Keratinocyte (primary cell): Measurements from ENCODE around the gene MORC4. TPM values are rescaled to one million over a fixed set of nuclear protein-coding genes. Genes with fewer than 3 reads are reported as not detected.

Experiments used
- DNase-seq: peaks from one replicate; pipeline ENCODE4 v3.0.0-alpha.2; 2011; ENCODE audit warnings: low read depth, missing footprints, low spot score
- FAIRE-seq: peaks from 2 replicates; lab custom pipeline; 2011; peaks lifted over from hg19 to GRCh38; lab: Jason Lieb, UNC
- H2AFZ ChIP-seq: 2 replicates; pipeline ENCODE4 v1.6.0; 2012; ENCODE audit warnings: low read length, control low read depth, inconsistent platforms; ENCODE audit not compliant: control insufficient read depth
- H3K27ac ChIP-seq: 2 replicates; pipeline ENCODE4 v1.5.1; 2011; ENCODE audit warnings: low read length; ENCODE audit not compliant: control insufficient read depth, insufficient read depth
- H3K27me3 ChIP-seq: 3 replicates; pipeline ENCODE4 v1.6.0; 2011; ENCODE audit warnings: low read length; ENCODE audit not compliant: control insufficient read depth, insufficient read depth; ENCODE audit errors: extremely low read depth
- H3K36me3 ChIP-seq, 2 experiments: 2 replicates in 1 of 2; 3 replicates in 1 of 2; pipeline ENCODE4 v1.5.1; 2011; ENCODE audit warnings: low read length in 2 of 2, mild to moderate bottlenecking in 1 of 2; ENCODE audit not compliant: control insufficient read depth in 2 of 2, insufficient read depth in 2 of 2; ENCODE audit errors: extremely low read depth in 1 of 2
- H3K4me1 ChIP-seq: 3 replicates; pipeline ENCODE4 v1.5.1; 2011; ENCODE audit warnings: low read length; ENCODE audit not compliant: control insufficient read depth, insufficient read depth; ENCODE audit errors: extremely low read depth
- H3K4me2 ChIP-seq: 3 replicates; pipeline ENCODE4 v1.6.0; 2011; ENCODE audit warnings: low read depth, low read length; ENCODE audit not compliant: control insufficient read depth, insufficient read depth; ENCODE audit errors: extremely low read depth
- H3K4me3 ChIP-seq, 3 experiments: fragments of 200-600 bp in 1 of 3; sonication (generic) in 1 of 3; 2 replicates in 2 of 3; 3 replicates in 1 of 3; pipeline ENCODE4 v1.5.1; 2011 to 2016; ENCODE audit warnings: low read length in 3 of 3, mild to moderate bottlenecking in 3 of 3, control low read depth in 2 of 3, inconsistent platforms in 1 of 3, low read depth in 1 of 3, mixed read lengths in 1 of 3, mixed run types in 1 of 3, moderate library complexity in 1 of 3; ENCODE audit not compliant: control insufficient read depth in 2 of 3, insufficient read depth in 2 of 3; ENCODE audit errors: extremely low read depth in 1 of 3
- H3K79me2 ChIP-seq: 2 replicates; pipeline ENCODE4 v1.6.0; 2012; ENCODE audit warnings: low read length; ENCODE audit not compliant: control insufficient read depth, insufficient read depth
- H3K9ac ChIP-seq: 3 replicates; pipeline ENCODE4 v1.6.0; 2011; ENCODE audit warnings: low read length; ENCODE audit not compliant: control insufficient read depth, insufficient read depth; ENCODE audit errors: extremely low read depth
- H3K9me1 ChIP-seq: 3 replicates; pipeline ENCODE4 v1.6.0; 2011; ENCODE audit warnings: low read length; ENCODE audit not compliant: control insufficient read depth, insufficient read depth; ENCODE audit errors: extremely low read depth
- H3K9me3 ChIP-seq: 2 replicates; pipeline ENCODE4 v1.5.1; 2012; ENCODE audit warnings: low read depth, low read length; ENCODE audit not compliant: control insufficient read depth
- H4K20me1 ChIP-seq: 3 replicates; pipeline ENCODE4 v1.6.0; 2011; ENCODE audit warnings: low read length; ENCODE audit not compliant: control insufficient read depth, insufficient read depth; ENCODE audit errors: extremely low read depth
- EZH2 ChIP-seq: IDR thresholded peaks from one replicate; pipeline ENCODE4 v1.6.1; 2012; ENCODE audit warnings: inconsistent platforms, mild to moderate bottlenecking, low read length, moderate library complexity
- dilution Hi-C: fragments of 300-500 bp; cut with MboI; formaldehyde crosslinking; loops from one replicate; pipeline ENCODE4 v1.7.0; 2020; ENCODE audit warnings: low sequenced_read_pairs; ENCODE audit not compliant: extremely low pct_ligation_motif_present
- polyA plus RNA-seq, 5 experiments: library from polyadenylated mRNA; depleted of rRNA in 3 of 5; stranded (reverse) in 3 of 5; stranded (forward) in 1 of 5; unstranded in 1 of 5; fragments of >200 nt; gene quantifications; 1 replicate in 1 of 5; 2 replicates in 3 of 5; 3 replicates in 1 of 5; pipeline versions ENCODE4 v1.2.1 to v1.2.3, GENCODE V29; 2011 to 2012; ENCODE audit warnings: missing spikeins in 2 of 5, low read depth in 1 of 5, low replicate concordance in 1 of 5
- TF ChIP-seq, protein P1 (sequence below), 3 experiments: IDR thresholded peaks in 1 of 3; conservative IDR thresholded peaks in 1 of 3; optimal IDR thresholded peaks in 1 of 3; 2 replicates in 2 of 3; 3 replicates in 1 of 3; pipeline versions ENCODE3 to v1.5.1; 2011; ENCODE audit warnings: low read length in 3 of 3, mild to moderate bottlenecking in 3 of 3, moderate library complexity in 2 of 3, control low read depth in 1 of 3, inconsistent platforms in 1 of 3; ENCODE audit not compliant: insufficient read depth in 2 of 3; ENCODE audit errors: extremely low read depth in 1 of 3

MORC4 gene
- polyA plus RNA-seq, 1 donor (not counting 4 experiments of a cell fraction or from before 2014, with no cell fraction given) = 21.0 TPM

DNA sequence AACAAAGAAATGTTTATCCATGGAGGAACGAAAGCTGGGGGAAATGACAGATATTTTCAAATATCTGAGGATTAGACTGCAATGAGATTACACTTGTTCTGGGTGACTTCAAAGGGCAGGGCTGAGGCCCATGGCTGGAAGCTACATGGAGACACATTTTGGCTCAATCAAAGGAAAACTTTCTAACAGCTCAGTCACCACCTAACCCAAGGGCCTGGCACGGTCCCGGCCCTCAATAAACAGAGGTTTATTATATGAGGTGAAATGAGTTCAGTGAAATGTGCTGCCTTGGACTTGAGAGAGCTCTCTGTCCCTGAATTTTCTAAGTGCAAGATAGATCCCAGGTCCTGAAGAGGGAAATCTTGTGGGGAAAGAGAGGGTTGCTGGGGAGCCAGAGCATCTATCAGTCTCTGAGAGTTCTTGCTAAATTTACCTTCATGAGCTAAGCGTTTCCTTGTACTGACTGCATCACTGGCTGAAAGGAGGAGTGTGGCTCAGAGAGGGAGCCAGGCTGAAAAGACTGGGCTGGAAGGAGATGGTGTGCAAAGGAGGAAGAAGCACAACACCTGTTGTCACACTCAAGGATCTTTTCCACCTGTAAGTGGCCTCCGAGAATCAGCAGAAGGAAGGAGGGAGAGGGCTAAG lies 94.8 kb downstream of the MORC4 start:
- H3K4me3 ChIP-seq = no peak overlapping the region
- no peak overlapping the region for H3K9ac ChIP-seq
- H3K9me3 ChIP-seq = no peaks in the 10 kb centered on the region
- H3K36me3 ChIP-seq = no peaks in the 10 kb centered on the region
- dilution Hi-C loops = no loop called here
- no peaks in the 10 kb centered on the region for H3K79me2 ChIP-seq
- no peak overlapping the region for H2AFZ ChIP-seq
- no peak overlapping the region for H3K4me2 ChIP-seq
- no peaks in the 10 kb centered on the region for H3K9me1 ChIP-seq
- no peak overlapping the region for H3K27ac ChIP-seq
- peaks cover 7% of the 10 kb centered on the region for H3K27me3 ChIP-seq
- DNase-seq (no peak), FAIRE-seq (no peak)
- H3K4me1 ChIP-seq = no peaks in the 10 kb centered on the region
- no peak for TF ChIP-seq EZH2
- TF ChIP-seq, protein P1, sequence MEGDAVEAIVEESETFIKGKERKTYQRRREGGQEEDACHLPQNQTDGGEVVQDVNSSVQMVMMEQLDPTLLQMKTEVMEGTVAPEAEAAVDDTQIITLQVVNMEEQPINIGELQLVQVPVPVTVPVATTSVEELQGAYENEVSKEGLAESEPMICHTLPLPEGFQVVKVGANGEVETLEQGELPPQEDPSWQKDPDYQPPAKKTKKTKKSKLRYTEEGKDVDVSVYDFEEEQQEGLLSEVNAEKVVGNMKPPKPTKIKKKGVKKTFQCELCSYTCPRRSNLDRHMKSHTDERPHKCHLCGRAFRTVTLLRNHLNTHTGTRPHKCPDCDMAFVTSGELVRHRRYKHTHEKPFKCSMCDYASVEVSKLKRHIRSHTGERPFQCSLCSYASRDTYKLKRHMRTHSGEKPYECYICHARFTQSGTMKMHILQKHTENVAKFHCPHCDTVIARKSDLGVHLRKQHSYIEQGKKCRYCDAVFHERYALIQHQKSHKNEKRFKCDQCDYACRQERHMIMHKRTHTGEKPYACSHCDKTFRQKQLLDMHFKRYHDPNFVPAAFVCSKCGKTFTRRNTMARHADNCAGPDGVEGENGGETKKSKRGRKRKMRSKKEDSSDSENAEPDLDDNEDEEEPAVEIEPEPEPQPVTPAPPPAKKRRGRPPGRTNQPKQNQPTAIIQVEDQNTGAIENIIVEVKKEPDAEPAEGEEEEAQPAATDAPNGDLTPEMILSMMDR (optimal IDR thresholded peaks at IDR 0.05 in 1 of 3, IDR thresholded peaks at IDR 0.05 in 1 of 3, conservative IDR thresholded peaks at IDR 0.05 in 1 of 3; ENCODE audit: extremely low read depth in 1 of 3, insufficient read depth in 2 of 3, low read length in 3 of 3) = no peak
- H4K20me1 ChIP-seq = no peaks in the 10 kb centered on the region

DNA sequence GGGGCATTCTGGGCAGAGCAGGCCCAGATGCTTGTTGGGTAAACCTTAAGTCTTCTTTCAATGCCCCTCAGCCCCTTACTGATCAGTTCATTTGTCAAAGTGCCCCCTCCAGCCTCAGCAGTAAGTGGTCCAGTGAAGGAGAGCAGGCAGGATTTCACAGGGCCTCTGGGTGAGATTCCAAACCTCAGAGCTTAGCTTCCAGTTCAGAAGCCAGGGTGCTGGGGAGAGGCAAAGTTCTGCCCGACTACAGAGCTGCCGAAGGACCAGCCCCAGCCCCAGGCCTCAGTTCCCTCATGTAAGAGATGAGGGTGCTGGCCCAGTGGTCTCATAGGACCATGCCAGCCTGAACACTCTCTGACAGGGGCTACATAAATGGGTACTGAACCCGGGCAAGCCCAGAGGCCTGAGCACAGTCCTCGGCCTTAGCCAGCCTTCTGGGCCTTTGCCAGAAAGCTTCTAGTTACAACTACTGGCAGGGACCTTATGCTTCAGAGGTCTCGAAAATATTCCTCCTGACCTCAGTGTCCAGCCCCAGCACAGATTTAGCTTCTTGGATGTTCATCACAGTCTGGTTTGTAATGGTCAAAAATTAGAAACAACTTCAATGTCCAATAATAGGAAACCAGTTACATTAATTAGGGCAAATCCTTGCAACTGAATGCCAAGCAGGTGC lies 96.0 kb downstream of the MORC4 start:
- peaks cover 7% of the 10 kb centered on the region for H3K27me3 ChIP-seq

More for the DNA sequence above, 96.0 kb downstream of the MORC4 start:
- dilution Hi-C loops = no loop called here
- no peaks in the 10 kb centered on the region for H4K20me1 ChIP-seq
- no peak overlapping the region for H3K4me3 ChIP-seq
- H3K4me2 ChIP-seq = no peak overlapping the region
- H3K9me1 ChIP-seq = no peaks in the 10 kb centered on the region
- no peaks in the 10 kb centered on the region for H3K79me2 ChIP-seq
- no peaks in the 10 kb centered on the region for H3K4me1 ChIP-seq
- DNase-seq = no peak
- H3K9ac ChIP-seq = no peak overlapping the region
- no peaks in the 10 kb centered on the region for H3K36me3 ChIP-seq
- no peak overlapping the region for H3K27ac ChIP-seq
- no peaks in the 10 kb centered on the region for H3K9me3 ChIP-seq
- H2AFZ ChIP-seq = no peak overlapping the region
- FAIRE-seq = no peak
- TF ChIP-seq EZH2 = no peak
- TF ChIP-seq, protein P1 (optimal IDR thresholded peaks at IDR 0.05 in 1 of 3, IDR thresholded peaks at IDR 0.05 in 1 of 3, conservative IDR thresholded peaks at IDR 0.05 in 1 of 3; ENCODE audit: extremely low read depth in 1 of 3, insufficient read depth in 2 of 3, low read length in 3 of 3) = no peak
